Natural killer cell (primary cell): ENCODE results near the gene OR2H1. TPM values are rescaled to one million over a fixed set of nuclear protein-coding genes. Genes with fewer than 3 reads are reported as not detected.
"Not testable (repeated sequence)": the region's sequence is repeated elsewhere in the genome, so short reads cannot be mapped to it uniquely, and the experiment has no call there.

Experiments
- ATAC-seq, 3 donors: fragments of 150-1000 bp in 2 of 3; fragments of 200-7000 bp in 1 of 3; cut with Tn5 transposase; 1 replicate in 1 of 3; 2 replicates in 2 of 3; pipeline ENCODE4 v1.10.0; 2021; ENCODE audit warnings: mild to moderate bottlenecking in 2 of 3, moderate library complexity in 2 of 3
- DNase-seq, 2 donors: peaks; one replicate each; pipeline versions ENCODE4 v3.0.0 to v3.0.0-alpha.2; 2013 to 2021; ENCODE audit warnings: mixed read lengths in 1 of 2
- H3K27ac ChIP-seq: one replicate; pipeline ENCODE4 v1.5.1; 2013; ENCODE audit warnings: mild to moderate bottlenecking, low read length
- H3K27me3 ChIP-seq: one replicate; pipeline ENCODE4 v1.6.1; 2013; ENCODE audit warnings: low read length; ENCODE audit not compliant: control insufficient read depth, insufficient read depth
- H3K36me3 ChIP-seq: one replicate; pipeline ENCODE4 v1.6.1; 2013; ENCODE audit warnings: low read length; ENCODE audit not compliant: control insufficient read depth, insufficient read depth
- H3K4me1 ChIP-seq: one replicate; pipeline ENCODE4 v1.6.1; 2013; ENCODE audit warnings: low read length; ENCODE audit not compliant: control insufficient read depth, insufficient read depth
- H3K4me3 ChIP-seq: one replicate; pipeline ENCODE4 v1.5.1; 2013; ENCODE audit warnings: low read length
- H3K9me3 ChIP-seq: one replicate; pipeline ENCODE4 v1.6.1; 2013; ENCODE audit warnings: low read length; ENCODE audit not compliant: control insufficient read depth, insufficient read depth
- H3K27ac Mint-ChIP-seq, 2 donors: one replicate each; pipeline ENCODE4 v1.8.0; 2022; ENCODE audit warnings: mild to moderate bottlenecking in 2 of 2, mixed read lengths in 2 of 2, moderate library complexity in 1 of 2
- H3K27me3 Mint-ChIP-seq, 2 donors: one replicate each; pipeline ENCODE4 v1.8.0; 2022; ENCODE audit warnings: low read depth in 2 of 2, mixed read lengths in 2 of 2
- H3K36me3 Mint-ChIP-seq: one replicate; pipeline ENCODE4 v1.8.0; 2022; ENCODE audit warnings: mixed read lengths
- H3K4me1 Mint-ChIP-seq, 2 donors: one replicate each; pipeline ENCODE4 v1.8.0; 2022; ENCODE audit warnings: mixed read lengths in 2 of 2
- H3K4me3 Mint-ChIP-seq: one replicate; pipeline ENCODE4 v1.8.0; 2022; ENCODE audit warnings: mild to moderate bottlenecking, moderate library complexity, mixed read lengths
- H3K9me3 Mint-ChIP-seq, 2 donors: one replicate each; pipeline ENCODE4 v1.8.0; 2022; ENCODE audit warnings: mixed read lengths in 2 of 2
- WGBS: methylation state at CpG from one replicate; pipeline ENCODE4 v1.1.7; 2013; ENCODE audit warnings: missing lambda C conversion rate; ENCODE audit not compliant: insufficient coverage; 5-methylcytosine and 5-hydroxymethylcytosine counted together
- intact Hi-C: fragments of 100-400 bp; cut with micrococcal nuclease; formaldehyde crosslinking; loops from one replicate; pipeline ENCODE4 v1.14.2; 2022
- total RNA-seq, 4 donors: library from RNA; stranded (reverse); fragments of 120-200 nt in 1 of 4; gene quantifications; one replicate each; pipeline versions ENCODE4 v1.2.3 to v1.2.4, GENCODE V29; 2013 to 2022
- TF ChIP-seq, protein P1 (sequence below): fragments of 200-600 bp; IDR thresholded peaks from one replicate; pipeline ENCODE4 v1.8.0; 2022; ENCODE audit warnings: antibody characterized with exemption

Gene OR2H1
- total RNA-seq, 3 donors from 2014 or later (not counting 1 experiment from before 2014, with no cell fraction given) = not detected

- no peak for ATAC-seq
- H3K27me3 Mint-ChIP-seq = peaks cover 19 to 52% of the 10 kb centered on the region in 2 donors
These were observed 32.4 kb upstream of the OR2H1 start for GRCh38 chr6:29424575-29424974.

GRCh38 chr6:29425075-29425474 lies 31.9 kb upstream of the OR2H1 start:
- WGBS = no CpG with 5 or more reads among the region's 1 CpG
- DNase-seq (no peak), ATAC-seq (no peak)
- peaks cover 0 to 2% of the 10 kb centered on the region in 2 donors for H3K9me3 Mint-ChIP-seq
- H3K36me3 Mint-ChIP-seq = no peaks in the 10 kb centered on the region
- no peak overlapping the region for H3K4me3 ChIP-seq
- no peak overlapping the region for H3K4me3 Mint-ChIP-seq
- no peaks in the 10 kb centered on the region for H3K4me1 ChIP-seq
- no peaks in the 10 kb centered on the region for H3K9me3 ChIP-seq
- H3K27me3 ChIP-seq = peaks cover 2% of the 10 kb centered on the region
- TF ChIP-seq, protein P1, sequence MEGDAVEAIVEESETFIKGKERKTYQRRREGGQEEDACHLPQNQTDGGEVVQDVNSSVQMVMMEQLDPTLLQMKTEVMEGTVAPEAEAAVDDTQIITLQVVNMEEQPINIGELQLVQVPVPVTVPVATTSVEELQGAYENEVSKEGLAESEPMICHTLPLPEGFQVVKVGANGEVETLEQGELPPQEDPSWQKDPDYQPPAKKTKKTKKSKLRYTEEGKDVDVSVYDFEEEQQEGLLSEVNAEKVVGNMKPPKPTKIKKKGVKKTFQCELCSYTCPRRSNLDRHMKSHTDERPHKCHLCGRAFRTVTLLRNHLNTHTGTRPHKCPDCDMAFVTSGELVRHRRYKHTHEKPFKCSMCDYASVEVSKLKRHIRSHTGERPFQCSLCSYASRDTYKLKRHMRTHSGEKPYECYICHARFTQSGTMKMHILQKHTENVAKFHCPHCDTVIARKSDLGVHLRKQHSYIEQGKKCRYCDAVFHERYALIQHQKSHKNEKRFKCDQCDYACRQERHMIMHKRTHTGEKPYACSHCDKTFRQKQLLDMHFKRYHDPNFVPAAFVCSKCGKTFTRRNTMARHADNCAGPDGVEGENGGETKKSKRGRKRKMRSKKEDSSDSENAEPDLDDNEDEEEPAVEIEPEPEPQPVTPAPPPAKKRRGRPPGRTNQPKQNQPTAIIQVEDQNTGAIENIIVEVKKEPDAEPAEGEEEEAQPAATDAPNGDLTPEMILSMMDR = no peak
- no peaks in the 10 kb centered on the region for H3K4me1 Mint-ChIP-seq
- H3K36me3 ChIP-seq = no peaks in the 10 kb centered on the region
- intact Hi-C loops = no loop called here
- H3K27ac Mint-ChIP-seq = no peak overlapping the region
- H3K27me3 Mint-ChIP-seq = peaks cover 16 to 49% of the 10 kb centered on the region in 2 donors
- H3K27ac ChIP-seq = no peak overlapping the region

More at GRCh38 chr6:29424575-29424974, 32.4 kb upstream of the OR2H1 start:
- DNase-seq = no peak
- H3K4me3 Mint-ChIP-seq = no peak overlapping the region
- H3K27me3 ChIP-seq = peaks cover 2% of the 10 kb centered on the region
- no peaks in the 10 kb centered on the region for H3K36me3 ChIP-seq
- H3K27ac ChIP-seq = no peak overlapping the region
- intact Hi-C loops = no loop called here
- no peak overlapping the region for H3K4me3 ChIP-seq
- peaks cover 0 to 2% of the 10 kb centered on the region in 2 donors for H3K9me3 Mint-ChIP-seq
- 0% methylated on average over 1 of the region's 2 CpGs for WGBS
- H3K36me3 Mint-ChIP-seq = no peaks in the 10 kb centered on the region
- no peaks in the 10 kb centered on the region for H3K4me1 Mint-ChIP-seq
- H3K9me3 ChIP-seq = no peaks in the 10 kb centered on the region
- TF ChIP-seq, protein P1 = no peak
- no peak overlapping the region for H3K27ac Mint-ChIP-seq
- no peaks in the 10 kb centered on the region for H3K4me1 ChIP-seq

- no peaks in the 10 kb centered on the region for H3K36me3 Mint-ChIP-seq
- H3K4me3 Mint-ChIP-seq = no peak overlapping the region
- no peak for DNase-seq
- no peaks in the 10 kb centered on the region for H3K4me1 Mint-ChIP-seq
- H3K27me3 Mint-ChIP-seq = peaks cover 9 to 39% of the 10 kb centered on the region in 2 donors
- no peak overlapping the region for H3K4me3 ChIP-seq
- H3K9me3 ChIP-seq = no peaks in the 10 kb centered on the region
- ATAC-seq = no peak
- WGBS = 89% methylated on average over 3 of the region's 3 CpGs
- no peaks in the 10 kb centered on the region for H3K36me3 ChIP-seq
- TF ChIP-seq, protein P1 = no peak
- intact Hi-C loops = no loop called here
- H3K4me1 ChIP-seq = no peaks in the 10 kb centered on the region
- H3K27ac Mint-ChIP-seq = no peak overlapping the region
- H3K9me3 Mint-ChIP-seq = peaks cover 0 to 2% of the 10 kb centered on the region in 2 donors
- H3K27ac ChIP-seq = no peak overlapping the region
- H3K27me3 ChIP-seq = peaks cover 2% of the 10 kb centered on the region
These were observed 30.3 kb upstream of the OR2H1 start for GRCh38 chr6:29426654-29427053.

DNA sequence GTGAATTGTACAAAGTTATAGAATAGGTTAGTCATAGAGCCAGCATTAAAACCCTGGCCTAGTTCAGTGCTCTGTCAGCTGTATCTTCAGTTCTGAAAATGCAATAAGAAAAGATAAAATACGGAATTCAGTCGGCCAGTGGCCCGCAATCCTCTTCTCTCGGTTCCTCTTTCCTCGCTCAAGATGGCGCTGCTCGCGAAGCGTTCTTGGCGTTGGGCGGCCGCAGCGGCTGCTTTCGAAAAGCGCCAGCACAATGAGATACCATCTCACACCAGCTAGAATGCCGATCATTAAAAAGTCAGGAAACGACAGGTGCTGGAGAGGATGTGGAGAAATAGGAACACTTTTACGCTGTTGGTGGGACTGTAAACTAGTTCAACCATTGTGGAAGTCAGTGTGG lies 20.2 kb upstream of the OR2H1 start:
- 87% methylated on average over 15 of the region's 18 CpGs for WGBS
- H3K4me1 Mint-ChIP-seq, H3K9me3 ChIP-seq, H3K9me3 Mint-ChIP-seq, H3K27ac Mint-ChIP-seq, H3K4me3 Mint-ChIP-seq, H3K27ac ChIP-seq, H3K27me3 ChIP-seq, H3K4me3 ChIP-seq, H3K36me3 ChIP-seq, H3K4me1 ChIP-seq, DNase-seq, ATAC-seq, H3K36me3 Mint-ChIP-seq, intact Hi-C loops: not testable (repeated sequence)
- H3K27me3 Mint-ChIP-seq = peaks cover 32 to 70% of the 10 kb centered on the region in 2 donors
